ENCODE results near the gene SP100.

DNA sequence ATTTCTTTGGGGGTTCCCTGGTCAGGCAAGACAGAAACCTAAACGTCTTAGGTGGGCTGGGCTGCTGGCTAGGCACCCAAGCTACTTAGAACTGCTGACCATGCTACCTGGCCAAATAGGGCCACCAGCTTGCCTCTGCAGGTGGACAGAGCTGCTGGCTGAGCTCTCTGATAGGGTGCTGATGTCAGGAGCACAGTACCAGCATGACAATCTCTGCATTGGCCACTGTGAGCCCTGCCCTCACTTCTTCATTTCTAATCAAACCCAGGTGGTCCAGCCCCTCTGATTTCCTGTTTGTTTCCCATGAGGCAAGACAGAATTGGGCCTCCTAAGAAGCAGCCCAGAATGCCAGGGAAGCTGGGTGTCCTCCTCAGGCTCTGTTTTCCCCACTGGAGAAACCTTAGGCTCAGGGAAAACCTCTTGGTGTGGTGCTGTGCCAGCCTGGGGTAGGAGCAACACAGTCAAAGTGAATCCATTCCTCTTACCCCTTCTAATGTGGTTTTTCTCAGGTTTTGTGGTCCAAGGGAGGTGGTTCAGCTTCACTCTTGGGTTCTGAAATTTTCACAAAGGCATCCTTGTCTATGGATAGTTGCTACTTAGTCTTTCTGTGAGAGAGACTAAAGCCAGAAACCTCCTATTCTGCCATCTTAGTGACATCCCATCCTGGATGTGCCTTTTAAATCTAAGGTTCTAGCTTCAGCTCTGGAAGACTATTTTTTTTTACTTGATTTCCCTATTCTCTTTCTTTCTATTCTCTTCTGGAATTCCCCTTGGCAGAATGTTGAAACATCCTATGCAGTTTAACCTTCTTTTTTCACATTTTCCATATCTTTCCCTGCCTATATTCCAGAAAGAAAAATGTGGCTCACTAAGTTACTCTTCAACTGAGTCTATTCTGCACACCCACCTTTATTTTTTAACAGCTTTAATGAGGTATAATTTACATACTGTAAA lies 15.2 kb downstream of the SP100 start:
- TF ChIP-seq CTCF (conservative IDR thresholded peaks at IDR 0.05; ENCODE audit: low read depth, low read length) (no peak), SMC3 (IDR thresholded peaks at IDR 0.05; ENCODE audit: low read depth, low read length) (no peak), RCOR1 (IDR thresholded peaks at IDR 0.05; ENCODE audit: insufficient replicate concordance, low read length) (no peak), RFX5 (IDR thresholded peaks at IDR 0.05; ENCODE audit: low read depth, low read length) (no peak), POLR2A (IDR thresholded peaks at IDR 0.05; ENCODE audit: low read depth, low read length) (no peak), MAFK (IDR thresholded peaks at IDR 0.05; ENCODE audit: low read depth, low read length) (no peak), FOS (IDR thresholded peaks at IDR 0.05; ENCODE audit: low read depth, low read length) (no peak), CEBPB (IDR thresholded peaks at IDR 0.05; ENCODE audit: low read depth, low read length) (no peak), MAZ (IDR thresholded peaks at IDR 0.05; ENCODE audit: borderline replicate concordance, low read depth, low read length) (no peak)
